Tibial artery (tissue), 4 donors: ENCODE results near the gene SLC2A9.

Experiments used
- DNase-seq, 2 donors: peaks; one replicate each; pipeline ENCODE4 v3.0.0-alpha.2; 2019
- H3K27ac ChIP-seq, 2 donors: fragments of 200-600 bp; sonication (generic) in 1 of 2; 1 replicate in 1 of 2; 2 replicates in 1 of 2; pipeline ENCODE4 v1.5.1; 2018 to 2019; ENCODE audit warnings: mild to moderate bottlenecking in 1 of 2
- H3K27me3 ChIP-seq, 2 donors: fragments of 200-600 bp; sonication (generic) in 1 of 2; one replicate each; pipeline versions ENCODE4 v1.5.1 to v1.6.0; 2016 to 2019
- H3K36me3 ChIP-seq, 3 donors: fragments of 200-600 bp; sonication (generic) in 2 of 3; one replicate each; pipeline ENCODE4 v1.5.1; 2016 to 2019; ENCODE audit warnings: mild to moderate bottlenecking in 2 of 3
- H3K4me1 ChIP-seq, 4 donors: fragments of 200-600 bp; sonication (generic) in 2 of 4; 1 replicate in 3 of 4; 2 replicates in 1 of 4; pipeline ENCODE4 v1.5.1; 2016 to 2019
- H3K4me3 ChIP-seq, 2 donors: fragments of 200-600 bp; sonication (generic) in 1 of 2; 1 replicate in 1 of 2; 2 replicates in 1 of 2; pipeline ENCODE4 v1.5.1; 2018 to 2019; ENCODE audit warnings: mild to moderate bottlenecking in 2 of 2
- H3K9me3 ChIP-seq, 3 donors: fragments of 200-600 bp; sonication (generic) in 1 of 3; one replicate each; pipeline ENCODE4 v1.5.1; 2016 to 2019
- CTCF ChIP-seq, 2 experiments: fragments of 200-600 bp in 1 of 2; fragments of 450-650 bp in 1 of 2; IDR thresholded peaks; one replicate each; pipeline ENCODE4 v1.5.1; 2017 to 2019; ENCODE audit warnings: antibody characterized with exemption in 2 of 2, mild to moderate bottlenecking in 1 of 2, moderate library complexity in 1 of 2
- intact Hi-C: fragments of 100-400 bp; cut with DNase I; formaldehyde crosslinking; loops from one replicate; pipeline ENCODE4 v1.15.0; 2023; ENCODE audit warnings: low total_unique reads

The SLC2A9 gene

GRCh38 chr4:9940041-9940440 lies 81.3 kb downstream of the SLC2A9 start:
- TF ChIP-seq CTCF (IDR thresholded peaks at IDR 0.05) = no peak
- no peaks in the 10 kb centered on the region for H3K4me1 ChIP-seq
- intact Hi-C loops = no loop called here
- H3K36me3 ChIP-seq = peaks cover 4 to 10% (median 4%) of the 10 kb centered on the region in 3 donors
- H3K4me3 ChIP-seq = no peak overlapping the region
- H3K9me3 ChIP-seq = no peaks in the 10 kb centered on the region
- no peaks in the 10 kb centered on the region for H3K27me3 ChIP-seq
- DNase-seq = no peak
- no peak overlapping the region for H3K27ac ChIP-seq

GRCh38 chr4:9938933-9939332 lies 82.4 kb downstream of the SLC2A9 start:
- H3K9me3 ChIP-seq = no peaks in the 10 kb centered on the region
- no peak for DNase-seq
- TF ChIP-seq CTCF (IDR thresholded peaks at IDR 0.05) = no peak
- H3K27ac ChIP-seq = no peak overlapping the region
- H3K36me3 ChIP-seq = peaks cover 4 to 10% (median 4%) of the 10 kb centered on the region in 3 donors
- intact Hi-C loops = no loop called here
- no peaks in the 10 kb centered on the region for H3K27me3 ChIP-seq
- H3K4me1 ChIP-seq = no peaks in the 10 kb centered on the region
- no peak overlapping the region for H3K4me3 ChIP-seq

GRCh38 chr4:9937078-9937477 lies 84.2 kb downstream of the SLC2A9 start:
- Histone ChIP-seq H3K27ac (no peak overlapping the region), H3K27me3 (no peaks in the 10 kb centered on the region), H3K4me1 (no peaks in the 10 kb centered on the region), H3K9me3 (no peaks in the 10 kb centered on the region), H3K36me3 (peaks cover 4 to 10% (median 4%) of the 10 kb centered on the region in 3 donors), H3K4me3 (no peak overlapping the region)
- TF ChIP-seq CTCF (IDR thresholded peaks at IDR 0.05) = no peak
- DNase-seq = no peak
- intact Hi-C loops = no loop called here

GRCh38 chr4:9936129-9936644 lies 85.1 kb downstream of the SLC2A9 start:
- intact Hi-C loops = no loop called here
- TF ChIP-seq CTCF (IDR thresholded peaks at IDR 0.05) = no peak
- Histone ChIP-seq H3K27me3 (no peaks in the 10 kb centered on the region), H3K4me3 (no peak overlapping the region), H3K36me3 (peaks cover 0 to 4% (median 1%) of the 10 kb centered on the region in 3 donors), H3K9me3 (no peaks in the 10 kb centered on the region), H3K4me1 (no peaks in the 10 kb centered on the region), H3K27ac (no peak overlapping the region)
- no peak for DNase-seq

- DNase-seq = no peak
- Histone ChIP-seq H3K4me1 (no peaks in the 10 kb centered on the region), H3K27me3 (no peaks in the 10 kb centered on the region), H3K9me3 (no peaks in the 10 kb centered on the region), H3K36me3 (no peaks in the 10 kb centered on the region), H3K4me3 (no peak overlapping the region), H3K27ac (no peak overlapping the region)
- TF ChIP-seq CTCF (IDR thresholded peaks at IDR 0.05) = no peak
- intact Hi-C loops = no loop called here
Measured at GRCh38 chr4:9933956-9934355, 87.3 kb downstream of the SLC2A9 start.

GRCh38 chr4:9933184-9933583 lies 88.1 kb downstream of the SLC2A9 start:
- no peak overlapping the region for H3K4me3 ChIP-seq
- DNase-seq = no peak
- TF ChIP-seq CTCF (IDR thresholded peaks at IDR 0.05) = no peak
- no peak overlapping the region for H3K27ac ChIP-seq
- H3K27me3 ChIP-seq = no peaks in the 10 kb centered on the region
- intact Hi-C loops = no loop called here
- H3K4me1 ChIP-seq = no peaks in the 10 kb centered on the region
- H3K9me3 ChIP-seq = no peaks in the 10 kb centered on the region
- H3K36me3 ChIP-seq = no peaks in the 10 kb centered on the region
